HG03060 (cell line): ENCODE results near the gene NUP58.
"Not testable (repeated sequence)": the region's sequence is repeated elsewhere in the genome, so short reads cannot be mapped to it uniquely, and the experiment has no call there.

Experiments used
- ATAC-seq: cut with Tn5 transposase; IDR thresholded peaks from one replicate; pipeline ENCODE4 v1.9.1; 2021; ENCODE audit warnings: low read depth, moderate number of reproducible peaks; ENCODE audit not compliant: unreplicated experiment

The NUP58 gene

GRCh38 chr13:25300861-25301346 is 521 bp upstream of the NUP58 start:
- ATAC-seq, result no peak

DNA sequence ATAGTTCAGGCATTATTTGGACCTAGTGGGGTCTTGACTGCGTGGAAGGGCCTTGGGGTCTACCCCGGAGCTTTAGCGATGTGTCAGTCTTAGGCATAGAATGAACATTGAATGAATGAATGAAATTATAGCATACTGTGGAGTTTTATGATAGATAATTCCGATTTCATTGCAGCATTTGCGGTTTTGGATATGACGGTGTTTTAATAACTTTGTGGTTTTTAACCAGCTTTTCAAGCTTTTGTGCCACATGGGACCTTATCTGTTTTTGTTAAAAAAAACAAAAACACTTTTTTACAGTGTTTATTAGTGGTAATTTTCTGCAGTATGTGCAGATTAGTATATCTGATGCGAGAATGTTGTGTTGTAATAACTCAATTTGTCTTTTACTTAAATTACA is 696 bp downstream of the NUP58 start:
- no peak for ATAC-seq

GRCh38 chr13:25306671-25307464 is 5.4 kb downstream of the NUP58 start:
- ATAC-seq, result no peak

DNA sequence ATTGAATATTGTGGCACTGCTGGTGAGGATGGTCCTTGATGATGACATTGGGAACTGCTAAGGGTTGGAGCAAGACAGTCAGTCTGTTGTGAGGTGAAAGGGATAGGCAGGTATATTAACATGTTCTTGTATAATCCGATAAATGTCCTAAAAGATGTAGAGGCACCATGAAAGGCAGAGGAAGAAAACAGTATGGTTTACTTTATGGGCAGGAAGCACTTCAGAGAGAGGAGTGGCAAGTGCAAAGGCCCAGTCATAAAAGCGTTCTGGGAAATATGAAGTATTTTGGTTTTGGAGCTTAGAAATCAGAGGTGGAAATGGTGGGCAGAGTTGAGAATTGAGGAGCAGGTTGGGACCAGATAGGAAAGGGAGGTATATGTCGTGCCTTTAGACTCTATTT is 9.5 kb downstream of the NUP58 start:
- ATAC-seq, result no peak

GRCh38 chr13:25318946-25319345 is 17.5 kb downstream of the NUP58 start:
- ATAC-seq, result not testable (repeated sequence)

GRCh38 chr13:25319771-25320170 is 18.3 kb downstream of the NUP58 start:
- ATAC-seq, result no peak

DNA sequence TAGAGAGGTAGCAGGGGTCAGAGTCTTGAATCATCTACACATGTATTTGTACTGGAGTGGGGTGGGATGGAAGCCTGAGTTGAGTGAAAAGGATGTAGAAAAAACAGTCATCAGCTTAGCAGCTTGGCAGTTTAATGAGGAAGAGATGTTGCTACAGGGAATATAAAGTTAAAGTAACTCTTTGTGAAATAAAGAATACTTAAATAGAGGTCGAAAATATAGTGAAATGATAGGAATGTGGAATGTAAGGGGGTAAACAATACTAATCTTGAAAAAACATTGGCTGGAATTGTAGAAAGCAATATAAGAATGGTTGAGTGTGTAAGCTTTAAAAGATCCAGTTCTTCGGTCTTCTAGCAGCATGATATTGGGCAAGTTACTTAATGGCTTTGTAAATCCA is 22.7 kb downstream of the NUP58 start:
- no peak for ATAC-seq

DNA sequence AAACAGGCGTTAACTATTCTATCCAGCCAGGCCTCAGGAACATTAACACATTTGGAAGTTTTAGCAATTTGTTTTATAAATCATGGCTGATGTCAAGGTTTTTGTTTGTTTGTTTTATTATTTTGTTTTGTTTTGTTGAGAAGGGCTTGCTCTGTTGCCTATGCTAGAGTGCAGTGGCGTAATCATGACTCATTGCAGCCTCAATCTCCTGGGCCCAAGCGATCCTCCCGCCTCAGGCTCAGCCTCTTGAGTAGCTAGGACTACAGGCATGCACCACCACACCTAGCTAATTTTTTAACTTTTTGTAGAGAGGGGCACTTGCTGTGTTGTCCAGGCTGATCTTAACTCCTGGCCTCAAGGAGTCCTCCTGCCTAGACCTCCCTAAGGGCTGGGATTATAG is 28.3 kb downstream of the NUP58 start:
- no peak for ATAC-seq

DNA sequence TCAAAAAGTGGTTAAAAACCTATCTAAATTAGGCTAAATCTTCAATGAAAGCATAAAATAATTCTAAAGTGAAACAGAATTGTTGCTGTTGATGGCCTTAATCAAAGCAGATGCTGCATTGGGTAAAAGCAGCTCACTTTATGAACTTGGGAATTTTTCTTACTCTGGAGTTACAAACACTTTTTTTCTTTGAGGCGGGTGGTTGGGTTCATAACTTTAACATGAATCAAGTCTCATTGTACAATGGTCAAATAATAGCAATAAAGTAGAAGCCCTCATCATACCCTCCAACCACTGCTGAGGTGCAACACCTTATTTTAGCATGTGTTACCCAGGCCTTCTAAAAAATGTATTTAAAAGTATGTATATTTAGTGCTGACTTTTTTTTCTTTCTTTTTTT is 29.1 kb downstream of the NUP58 start:
- no peak for ATAC-seq

- ATAC-seq, result no peak
These were observed 34.4 kb downstream of the NUP58 start for GRCh38 chr13:25335856-25336255.

DNA sequence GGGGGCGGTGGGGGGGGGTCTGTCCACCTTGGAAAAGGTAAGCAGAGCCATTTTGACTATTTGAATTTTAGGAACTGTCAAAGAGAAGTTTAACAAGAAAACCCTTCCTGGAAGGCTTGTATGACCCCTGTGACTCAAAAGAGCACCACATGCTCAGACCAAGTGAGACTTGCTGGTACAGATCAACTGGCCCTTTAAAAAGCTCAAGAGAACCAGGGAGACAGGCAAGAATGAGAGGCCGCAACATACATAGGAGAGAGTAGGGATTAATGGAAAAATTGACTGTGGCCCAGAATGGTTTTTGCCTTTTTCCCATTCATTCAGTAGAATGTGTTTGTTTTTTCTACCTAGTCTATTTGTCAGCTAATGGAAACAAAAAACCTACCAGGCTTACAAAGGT is 44.2 kb downstream of the NUP58 start:
- ATAC-seq, result no peak

- no peak for ATAC-seq
These were observed 45.7 kb downstream of the NUP58 start for GRCh38 chr13:25347151-25347550.

GRCh38 chr13:25351404-25351803 is 50.0 kb downstream of the NUP58 start:
- ATAC-seq, result no peak

DNA sequence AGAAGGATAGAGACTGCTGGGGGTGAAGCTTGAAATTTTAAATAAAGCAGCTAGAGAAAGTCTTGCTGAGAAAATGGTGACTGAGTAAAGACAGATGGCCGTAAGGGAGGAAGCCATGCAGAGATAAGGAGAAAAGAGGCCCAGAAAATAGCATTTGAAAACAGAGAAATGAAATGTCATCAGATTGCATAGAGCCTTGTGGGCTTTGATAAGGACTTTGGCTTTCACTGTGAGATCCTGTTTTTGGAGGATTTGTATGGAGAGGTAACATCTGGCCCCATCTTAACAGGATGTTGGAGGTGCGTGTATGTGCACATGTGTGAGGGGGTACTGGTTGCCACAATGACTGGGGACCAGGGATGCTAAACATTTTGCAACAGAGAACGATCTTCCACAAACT is 50.8 kb downstream of the NUP58 start:
- ATAC-seq, result no peak

DNA sequence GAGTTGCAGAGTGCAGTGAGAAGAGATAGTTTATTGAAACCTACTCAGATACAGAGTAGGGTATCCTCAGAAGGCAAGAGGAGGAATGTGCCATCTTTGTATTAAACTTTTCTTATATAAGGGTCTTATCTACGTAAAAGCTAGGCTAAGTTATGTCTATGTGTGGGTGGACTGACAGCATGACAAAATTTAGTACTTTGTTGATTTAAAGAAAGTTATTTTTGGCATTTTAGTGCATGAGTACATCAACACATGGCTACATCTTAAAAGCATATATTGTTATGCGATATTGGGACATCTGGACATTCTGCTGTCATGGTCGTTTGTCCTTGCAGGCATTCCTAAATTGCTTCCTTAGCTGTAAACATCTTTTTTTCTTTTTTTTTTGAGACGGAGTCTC is 51.4 kb downstream of the NUP58 start:
- ATAC-seq, result no peak

- no peak for ATAC-seq
These were observed 51.9 kb downstream of the NUP58 start for GRCh38 chr13:25353344-25353743.

DNA sequence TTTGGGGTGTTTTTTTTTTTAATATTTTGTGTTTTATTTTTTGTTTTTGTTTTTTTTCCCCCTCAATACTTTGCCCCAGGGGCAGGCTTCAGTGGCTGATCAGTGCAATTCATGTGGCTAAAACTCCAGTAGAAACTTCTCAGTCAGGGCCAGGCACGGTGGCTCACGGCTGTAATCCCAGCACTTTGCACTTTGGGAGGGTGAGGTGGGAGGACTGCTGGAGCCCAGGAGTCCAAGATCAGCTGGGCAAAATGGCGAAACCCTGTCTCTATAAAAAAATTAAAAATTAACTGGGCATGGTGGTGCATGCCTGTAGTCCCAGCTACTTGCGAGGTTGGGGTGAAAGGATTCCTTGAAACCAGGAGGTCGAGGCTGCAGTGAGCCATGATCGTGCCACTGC is 53.0 kb downstream of the NUP58 start:
- ATAC-seq, result no peak

DNA sequence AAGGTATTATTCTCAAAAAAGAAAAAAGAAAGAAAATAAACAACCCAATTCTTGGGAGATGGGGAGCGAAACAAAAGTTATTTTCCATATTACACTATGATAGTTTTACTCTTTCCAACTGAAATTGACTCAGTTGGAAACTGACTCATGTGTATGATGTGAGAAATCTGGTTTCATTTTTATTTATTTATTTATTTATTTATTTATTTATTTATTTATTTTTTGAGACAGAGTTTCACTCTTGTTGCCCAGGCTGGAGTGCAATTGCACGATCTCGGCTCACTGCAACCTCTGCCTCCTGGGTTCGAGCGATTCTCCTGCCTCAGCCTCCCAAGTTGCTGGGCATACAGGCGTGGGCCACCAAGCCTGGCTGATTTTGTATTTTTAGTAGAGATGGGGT is 59.0 kb downstream of the NUP58 start:
- not testable (repeated sequence) for ATAC-seq

DNA sequence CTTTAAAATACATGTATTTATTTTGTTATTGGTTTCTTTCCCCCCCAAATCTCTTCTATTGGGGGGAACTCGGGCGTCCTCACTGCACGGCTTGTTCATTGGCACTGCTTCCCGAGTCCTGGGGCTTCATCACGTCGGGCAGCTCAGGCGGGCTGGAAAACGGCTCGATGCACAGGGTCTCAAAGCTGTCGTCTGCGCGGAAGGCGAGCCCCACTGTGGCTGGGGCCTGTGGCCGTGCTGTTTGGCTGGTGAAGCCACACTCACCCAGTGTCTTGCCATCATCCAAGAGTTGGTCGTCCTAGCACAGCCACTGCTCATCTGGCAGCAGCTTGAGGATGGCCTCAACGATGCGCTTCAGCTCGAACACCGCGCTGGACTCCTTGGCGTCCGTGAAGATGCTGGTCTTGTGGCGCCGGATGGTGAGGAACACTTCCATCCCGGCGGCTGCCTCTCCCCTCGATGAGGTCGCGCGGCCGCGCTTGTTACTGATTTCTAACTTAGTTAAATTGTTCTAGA is 64.4 kb downstream of the NUP58 start:
- ATAC-seq, result no peak

DNA sequence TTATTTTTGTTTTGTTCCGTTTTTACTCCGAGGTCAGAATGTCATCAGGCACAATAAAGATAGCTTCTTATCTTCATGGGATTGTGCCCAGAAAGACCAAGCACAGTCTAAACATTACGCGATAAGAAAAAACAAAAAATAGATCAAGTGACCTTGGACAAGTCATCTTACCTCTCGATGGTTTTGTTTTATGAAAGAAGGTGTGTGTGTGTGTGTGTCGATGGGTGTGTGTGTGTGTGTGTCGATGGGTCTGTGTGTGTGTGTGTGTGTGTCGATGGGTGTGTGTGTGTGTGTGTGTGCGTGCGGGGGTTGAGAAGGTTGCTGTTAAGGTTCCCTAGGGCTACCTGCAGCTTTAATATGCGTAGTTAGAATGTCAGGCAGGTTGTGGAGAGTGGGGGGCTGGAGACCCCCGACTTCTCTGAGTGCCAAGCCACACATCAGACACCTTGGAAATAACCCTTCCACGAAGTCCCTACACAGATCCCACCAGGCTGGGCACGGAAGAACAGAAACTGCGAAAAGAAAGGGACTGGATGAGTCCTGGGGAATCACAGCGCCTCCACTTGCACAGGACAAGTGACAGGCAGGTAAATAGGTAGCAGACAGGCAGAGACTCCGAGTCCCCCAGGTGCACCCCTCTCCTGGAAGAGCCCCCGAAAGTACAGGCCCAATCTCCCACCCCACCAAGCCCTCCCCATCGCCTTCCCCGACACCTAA is 69.9 kb downstream of the NUP58 start:
- ATAC-seq, result no peak

DNA sequence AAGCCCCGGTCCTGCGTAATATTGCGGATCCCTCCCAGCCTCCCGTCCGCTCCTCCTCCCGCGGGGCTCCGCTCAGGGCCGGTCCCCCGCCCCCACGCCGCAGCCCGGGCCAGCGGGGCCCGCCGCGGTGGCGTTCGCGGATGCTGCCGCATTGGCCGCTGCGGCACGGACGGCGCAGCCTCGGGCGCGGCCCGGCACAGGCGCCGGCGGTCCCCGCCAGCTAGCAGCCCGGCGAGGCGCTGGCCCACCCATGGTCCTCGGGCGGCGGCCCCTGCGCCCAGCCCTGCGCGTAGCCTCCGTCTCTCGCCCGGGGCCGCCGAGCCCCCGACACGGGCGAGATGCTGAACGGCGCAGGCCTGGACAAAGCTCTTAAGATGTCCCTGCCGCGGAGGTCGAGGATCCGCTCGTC is 70.5 kb downstream of the NUP58 start, which contains the start of gene ATP8A2:
ATP8A2 (plus strand) TSS at position 100 of the 409 bp plus-strand sequence; CDS start at position 339, 239 bp downstream.
- ATAC-seq, result no peak
